Upper lobe of right lung (tissue), 1 donor: Measurements from ENCODE around the gene FYN. TPM values are rescaled to one million over a fixed set of nuclear protein-coding genes. Genes with fewer than 3 reads are reported as not detected.
A peak's percentile ranks its signal among the peaks of the same experiment; 100 is the strongest.

Source experiments
- ATAC-seq: fragments of 200-7000 bp; cut with Tn5 transposase; one replicate; pipeline ENCODE4 v1.9.1; 2020; ENCODE audit warnings: mild to moderate bottlenecking, moderate library complexity
- DNase-seq: peaks from one replicate; pipeline ENCODE4 v3.0.0-alpha.2; 2020
- H3K27ac ChIP-seq: fragments of 200-600 bp; one replicate; pipeline ENCODE4 v1.8.0; 2022
- H3K27me3 ChIP-seq: fragments of 200-600 bp; one replicate; pipeline ENCODE4 v1.8.0; 2022; ENCODE audit warnings: mild to moderate bottlenecking
- H3K36me3 ChIP-seq: fragments of 200-600 bp; one replicate; pipeline ENCODE4 v1.8.0; 2022
- H3K4me1 ChIP-seq: fragments of 200-600 bp; one replicate; pipeline ENCODE4 v1.8.0; 2022
- H3K4me3 ChIP-seq: fragments of 200-600 bp; one replicate; pipeline ENCODE4 v1.8.0; 2022; ENCODE audit warnings: mild to moderate bottlenecking
- H3K9me3 ChIP-seq: fragments of 200-600 bp; one replicate; pipeline ENCODE4 v1.8.0; 2022
- CTCF ChIP-seq: fragments of 200-600 bp; IDR thresholded peaks from one replicate; pipeline ENCODE4 v1.8.0; 2022; ENCODE audit warnings: antibody characterized with exemption
- intact Hi-C: fragments of 100-400 bp; cut with DNase I; formaldehyde crosslinking; loops from one replicate; pipeline ENCODE4 v1.11.0; 2022
- total RNA-seq: library from RNA; stranded (reverse); fragmentation: NEBNext Ultra II Directional; extraction: Animal tissue kit (Norgen Biotek cat#: 25700); gene quantifications from one replicate; pipeline ENCODE4 v1.2.1, GENCODE V29; 2021
- donor health status: DM: no; HTN: yes; CAD: no; lungs with severe emphysema.

FYN gene
- total RNA-seq, 1 donor from 2014 or later, result 115 TPM

- Histone ChIP-seq H3K27me3 (no peaks in the 10 kb centered on the region), H3K27ac (peak overlapping the region; percentile 38), H3K9me3 (no peaks in the 10 kb centered on the region), H3K36me3 (peaks cover 3% of the 10 kb centered on the region), H3K4me1 (peaks cover 38% of the 10 kb centered on the region), H3K4me3 (no peak overlapping the region)
- ATAC-seq (no peak), DNase-seq (no peak)
- TF ChIP-seq CTCF, result no peak
- intact Hi-C loops, result no loop called here
Observed at GRCh38 chr6:111844921-111845320, 28.3 kb downstream of the FYN start.

GRCh38 chr6:111844376-111844775, 28.9 kb downstream of the FYN start:
- Histone ChIP-seq H3K36me3 (peaks cover 3% of the 10 kb centered on the region), H3K4me3 (no peak overlapping the region), H3K27ac (peak overlapping the region; percentile 40), H3K9me3 (no peaks in the 10 kb centered on the region), H3K4me1 (peaks cover 39% of the 10 kb centered on the region), H3K27me3 (no peaks in the 10 kb centered on the region)
- intact Hi-C loops, result no loop called here
- no peak for DNase-seq
- no peak for TF ChIP-seq CTCF
- no peak for ATAC-seq

GRCh38 chr6:111843347-111844147, 29.7 kb downstream of the FYN start:
- peak overlapping the region; percentile 40 for H3K27ac ChIP-seq
- no peak for TF ChIP-seq CTCF

GRCh38 chr6:111842891-111843290, 30.4 kb downstream of the FYN start:
- no peak for ATAC-seq
- Histone ChIP-seq H3K36me3 (peaks cover 3% of the 10 kb centered on the region), H3K9me3 (no peaks in the 10 kb centered on the region), H3K4me3 (no peak overlapping the region), H3K27ac (no peak overlapping the region), H3K4me1 (peaks cover 45% of the 10 kb centered on the region), H3K27me3 (no peaks in the 10 kb centered on the region)
- no peak for TF ChIP-seq CTCF
- DNase-seq, result no peak
- intact Hi-C loops, result no loop called here

More at GRCh38 chr6:111843347-111844147, 29.7 kb downstream of the FYN start:
- intact Hi-C loops, result no loop called here
- Histone ChIP-seq H3K36me3 (peaks cover 3% of the 10 kb centered on the region), H3K27me3 (no peaks in the 10 kb centered on the region), H3K4me1 (peaks cover 45% of the 10 kb centered on the region), H3K4me3 (no peak overlapping the region), H3K9me3 (no peaks in the 10 kb centered on the region)
- ATAC-seq (peak; percentile 51), DNase-seq (no peak)

GRCh38 chr6:111842271-111842822, 30.9 kb downstream of the FYN start:
- DNase-seq (no peak), ATAC-seq (no peak)
- Histone ChIP-seq H3K36me3 (peaks cover 3% of the 10 kb centered on the region), H3K27me3 (no peaks in the 10 kb centered on the region), H3K4me3 (no peak overlapping the region), H3K4me1 (peaks cover 45% of the 10 kb centered on the region), H3K9me3 (no peaks in the 10 kb centered on the region), H3K27ac (no peak overlapping the region)
- intact Hi-C loops, result no loop called here
- no peak for TF ChIP-seq CTCF
